ENCODE results near the gene CAMK1D. TPM values are rescaled to one million over a fixed set of nuclear protein-coding genes. Genes with fewer than 3 reads are reported as not detected.

CAMK1D gene
- polyA plus RNA-seq, 1 of the 3 experiments (the other 2 are of a cell fraction) = 4.1 TPM

GRCh38 chr10:12476656-12477055 lies 127.3 kb downstream of the CAMK1D start:
- no peaks in the 10 kb centered on the region for H3K36me3 ChIP-seq (replicated peaks in 1 of 2; ENCODE audit: control insufficient read depth in 1 of 2, insufficient read depth in 2 of 2, low read length in 1 of 2)
- no peaks in the 10 kb centered on the region for H4K20me1 ChIP-seq (ENCODE audit: insufficient read depth)
- no peak for TF ChIP-seq ZBTB33 (IDR thresholded peaks at IDR 0.05; ENCODE audit: borderline replicate concordance, low read depth)
- TF ChIP-seq POLR2AphosphoS5 (IDR thresholded peaks at IDR 0.05; ENCODE audit: low read depth, low read length) = no peak
- TF ChIP-seq ELF1 (IDR thresholded peaks at IDR 0.05) = no peak
- TF ChIP-seq, protein P1, sequence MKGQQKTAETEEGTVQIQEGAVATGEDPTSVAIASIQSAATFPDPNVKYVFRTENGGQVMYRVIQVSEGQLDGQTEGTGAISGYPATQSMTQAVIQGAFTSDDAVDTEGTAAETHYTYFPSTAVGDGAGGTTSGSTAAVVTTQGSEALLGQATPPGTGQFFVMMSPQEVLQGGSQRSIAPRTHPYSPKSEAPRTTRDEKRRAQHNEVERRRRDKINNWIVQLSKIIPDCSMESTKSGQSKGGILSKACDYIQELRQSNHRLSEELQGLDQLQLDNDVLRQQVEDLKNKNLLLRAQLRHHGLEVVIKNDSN (IDR thresholded peaks at IDR 0.05; ENCODE audit: borderline replicate concordance, low read depth) = no peak
- TF ChIP-seq RAD21 (IDR thresholded peaks at IDR 0.05; ENCODE audit: low read length) = no peak
- no peak for TF ChIP-seq NFIC (IDR thresholded peaks at IDR 0.05; ENCODE audit: borderline replicate concordance)
- no peak for TF ChIP-seq RFX5 (IDR thresholded peaks at IDR 0.05; ENCODE audit: low read length)
- TF ChIP-seq FOXM1 (IDR thresholded peaks at IDR 0.05; ENCODE audit: low read depth) = no peak
- WGBS (ENCODE audit: low lambda C conversion rate) = 82% methylated on average over 4 of the region's 4 CpGs
- no peaks in the 10 kb centered on the region for H3K27me3 ChIP-seq (ENCODE audit: insufficient read depth)
- H3K79me2 ChIP-seq (ENCODE audit: insufficient read depth) = no peaks in the 10 kb centered on the region
- no peak overlapping the region for H2AFZ ChIP-seq (ENCODE audit: low read depth)
- no peaks in the 10 kb centered on the region for H3F3A ChIP-seq (replicated peaks; ENCODE audit: insufficient read depth)
- no peak overlapping the region for H3K4me2 ChIP-seq
- no peaks in the 10 kb centered on the region for H3K4me1 ChIP-seq (ENCODE audit: control insufficient read depth in 1 of 2, insufficient read depth in 2 of 2, low read depth in 1 of 2, low read length in 1 of 2)
- no peak overlapping the region for H3K27ac ChIP-seq (ENCODE audit: low read depth in 2 of 2, low read length in 1 of 2)
- ChIA-PET CTCF (interaction anchor here (1.2 kb wide), 1 partner anchor 46 kb away, joined by 3 read pairs; no protein-coding TSS in a partner anchor), POLR2A (no interaction called here)
- H3K9me2 ChIP-seq = no peaks in the 10 kb centered on the region
- H3K4me3 ChIP-seq (ENCODE audit: low read depth in 2 of 2, low read length in 1 of 2) = no peak overlapping the region
- H3K9me3 ChIP-seq = no peaks in the 10 kb centered on the region
- no peak for DNase-seq
- no peak overlapping the region for H3K9ac ChIP-seq

GRCh38 chr10:12479437-12479844 lies 130.1 kb downstream of the CAMK1D start:
- CTCF ChIA-PET = no interaction called here
- TF ChIP-seq SIN3A (IDR thresholded peaks at IDR 0.05; ENCODE audit: borderline replicate concordance, low read depth, low read length) = no peak
- no peak for TF ChIP-seq GABPA (IDR thresholded peaks at IDR 0.05; ENCODE audit: low read depth)
- TF ChIP-seq, protein P2, sequence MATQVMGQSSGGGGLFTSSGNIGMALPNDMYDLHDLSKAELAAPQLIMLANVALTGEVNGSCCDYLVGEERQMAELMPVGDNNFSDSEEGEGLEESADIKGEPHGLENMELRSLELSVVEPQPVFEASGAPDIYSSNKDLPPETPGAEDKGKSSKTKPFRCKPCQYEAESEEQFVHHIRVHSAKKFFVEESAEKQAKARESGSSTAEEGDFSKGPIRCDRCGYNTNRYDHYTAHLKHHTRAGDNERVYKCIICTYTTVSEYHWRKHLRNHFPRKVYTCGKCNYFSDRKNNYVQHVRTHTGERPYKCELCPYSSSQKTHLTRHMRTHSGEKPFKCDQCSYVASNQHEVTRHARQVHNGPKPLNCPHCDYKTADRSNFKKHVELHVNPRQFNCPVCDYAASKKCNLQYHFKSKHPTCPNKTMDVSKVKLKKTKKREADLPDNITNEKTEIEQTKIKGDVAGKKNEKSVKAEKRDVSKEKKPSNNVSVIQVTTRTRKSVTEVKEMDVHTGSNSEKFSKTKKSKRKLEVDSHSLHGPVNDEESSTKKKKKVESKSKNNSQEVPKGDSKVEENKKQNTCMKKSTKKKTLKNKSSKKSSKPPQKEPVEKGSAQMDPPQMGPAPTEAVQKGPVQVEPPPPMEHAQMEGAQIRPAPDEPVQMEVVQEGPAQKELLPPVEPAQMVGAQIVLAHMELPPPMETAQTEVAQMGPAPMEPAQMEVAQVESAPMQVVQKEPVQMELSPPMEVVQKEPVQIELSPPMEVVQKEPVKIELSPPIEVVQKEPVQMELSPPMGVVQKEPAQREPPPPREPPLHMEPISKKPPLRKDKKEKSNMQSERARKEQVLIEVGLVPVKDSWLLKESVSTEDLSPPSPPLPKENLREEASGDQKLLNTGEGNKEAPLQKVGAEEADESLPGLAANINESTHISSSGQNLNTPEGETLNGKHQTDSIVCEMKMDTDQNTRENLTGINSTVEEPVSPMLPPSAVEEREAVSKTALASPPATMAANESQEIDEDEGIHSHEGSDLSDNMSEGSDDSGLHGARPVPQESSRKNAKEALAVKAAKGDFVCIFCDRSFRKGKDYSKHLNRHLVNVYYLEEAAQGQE (IDR thresholded peaks at IDR 0.05; ENCODE audit: low read depth, low read length) = no peak
- TF ChIP-seq SMC3 (IDR thresholded peaks at IDR 0.05; ENCODE audit: low read depth, low read length) = no peak
- no peak for TF ChIP-seq ELF1 (IDR thresholded peaks at IDR 0.05)
- no peak for TF ChIP-seq CHD2 (IDR thresholded peaks at IDR 0.05; ENCODE audit: low read length, partially characterized antibody)
- no peak for TF ChIP-seq RAD21 (IDR thresholded peaks at IDR 0.05; ENCODE audit: low read length)
- TF ChIP-seq RFX5 (IDR thresholded peaks at IDR 0.05; ENCODE audit: low read length) = no peak
- no peak for TF ChIP-seq MXI1 (IDR thresholded peaks at IDR 0.05; ENCODE audit: low read depth, low read length)
- no peak overlapping the region for H2AFZ ChIP-seq (ENCODE audit: low read depth)

More at GRCh38 chr10:12479437-12479844, 130.1 kb downstream of the CAMK1D start:
- no peak overlapping the region for H3K9ac ChIP-seq
- DNase-seq = no peak
- no peaks in the 10 kb centered on the region for H3K9me2 ChIP-seq
- H3K4me3 ChIP-seq (ENCODE audit: low read depth in 2 of 2, low read length in 1 of 2) = no peak overlapping the region
- no peaks in the 10 kb centered on the region for H4K20me1 ChIP-seq (ENCODE audit: insufficient read depth)
- H3K36me3 ChIP-seq (replicated peaks in 1 of 2; ENCODE audit: control insufficient read depth in 1 of 2, insufficient read depth in 2 of 2, low read length in 1 of 2) = no peaks in the 10 kb centered on the region
- POLR2A ChIA-PET = no interaction called here
- no peaks in the 10 kb centered on the region; a peak in 1 of 4 replicates for H3K4me1 ChIP-seq (ENCODE audit: control insufficient read depth in 1 of 2, insufficient read depth in 2 of 2, low read depth in 1 of 2, low read length in 1 of 2)
- no peak overlapping the region for H3K4me2 ChIP-seq
- H3F3A ChIP-seq (replicated peaks; ENCODE audit: insufficient read depth) = no peaks in the 10 kb centered on the region
- H3K27me3 ChIP-seq (ENCODE audit: insufficient read depth) = no peaks in the 10 kb centered on the region
- no peaks in the 10 kb centered on the region for H3K9me3 ChIP-seq
- H3K27ac ChIP-seq (ENCODE audit: low read depth in 2 of 2, low read length in 1 of 2) = no peak overlapping the region
- 88% methylated on average over 6 of the region's 12 CpGs for WGBS (ENCODE audit: low lambda C conversion rate)
- no peaks in the 10 kb centered on the region for H3K79me2 ChIP-seq (ENCODE audit: insufficient read depth)

All from SK-N-SH (cell line).